Astrocyte (in vitro differentiated cells and primary cell): Measurements from ENCODE around the gene ACACA.

Source experiments
- EZH2 ChIP-seq: IDR thresholded peaks from 2 replicates; pipeline ENCODE4 v1.6.1; 2012; ENCODE audit warnings: mild to moderate bottlenecking, low read length, inconsistent platforms; ENCODE audit not compliant: insufficient read depth
- TF ChIP-seq, protein P1 (sequence below): IDR thresholded peaks from 2 replicates; pipeline ENCODE4 v1.5.1; 2011; ENCODE audit warnings: low read depth, mild to moderate bottlenecking, inconsistent platforms, low read length, moderate library complexity; ENCODE audit not compliant: insufficient read depth

DNA sequence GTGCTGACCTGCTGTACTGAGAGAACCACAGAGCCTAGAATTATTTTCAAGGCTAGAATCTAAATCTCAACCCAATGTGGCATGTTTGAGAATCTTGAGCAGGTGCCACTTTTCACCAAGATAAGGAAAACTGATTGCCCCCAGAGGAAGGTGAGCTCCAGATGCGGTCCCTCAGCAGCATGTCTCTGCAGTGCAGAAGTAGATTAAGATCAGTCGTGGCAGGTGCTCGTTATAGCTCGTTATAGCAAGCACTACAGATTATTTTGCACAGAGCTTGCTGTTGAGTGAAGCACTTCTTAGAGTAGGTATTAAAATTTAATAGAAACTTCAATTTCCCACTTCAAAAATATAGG, 281.8 kb downstream of the ACACA start:
- TF ChIP-seq, protein P1, sequence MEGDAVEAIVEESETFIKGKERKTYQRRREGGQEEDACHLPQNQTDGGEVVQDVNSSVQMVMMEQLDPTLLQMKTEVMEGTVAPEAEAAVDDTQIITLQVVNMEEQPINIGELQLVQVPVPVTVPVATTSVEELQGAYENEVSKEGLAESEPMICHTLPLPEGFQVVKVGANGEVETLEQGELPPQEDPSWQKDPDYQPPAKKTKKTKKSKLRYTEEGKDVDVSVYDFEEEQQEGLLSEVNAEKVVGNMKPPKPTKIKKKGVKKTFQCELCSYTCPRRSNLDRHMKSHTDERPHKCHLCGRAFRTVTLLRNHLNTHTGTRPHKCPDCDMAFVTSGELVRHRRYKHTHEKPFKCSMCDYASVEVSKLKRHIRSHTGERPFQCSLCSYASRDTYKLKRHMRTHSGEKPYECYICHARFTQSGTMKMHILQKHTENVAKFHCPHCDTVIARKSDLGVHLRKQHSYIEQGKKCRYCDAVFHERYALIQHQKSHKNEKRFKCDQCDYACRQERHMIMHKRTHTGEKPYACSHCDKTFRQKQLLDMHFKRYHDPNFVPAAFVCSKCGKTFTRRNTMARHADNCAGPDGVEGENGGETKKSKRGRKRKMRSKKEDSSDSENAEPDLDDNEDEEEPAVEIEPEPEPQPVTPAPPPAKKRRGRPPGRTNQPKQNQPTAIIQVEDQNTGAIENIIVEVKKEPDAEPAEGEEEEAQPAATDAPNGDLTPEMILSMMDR, result no peak
- TF ChIP-seq EZH2, result no peak
